Activated naive CD4-positive, alpha-beta T cell treated with anti-CD3 and anti-CD28 coated beads, Interleukin-2, amount 50 U/mL, for 72 hours (primary cell): ENCODE measurements around the gene AKAP8. TPM values are rescaled to one million over a fixed set of nuclear protein-coding genes. Genes with fewer than 3 reads are reported as not detected.
"Not testable (repeated sequence)": the region's sequence is repeated elsewhere in the genome, so short reads cannot be mapped to it uniquely, and the experiment has no call there.

ENCODE experiments used
- ATAC-seq, 2 donors: fragments of 150-1000 bp; cut with Tn5 transposase; 2 replicates each; pipeline ENCODE4 v1.10.0; 2021; ENCODE audit warnings: mild to moderate bottlenecking in 2 of 2, moderate library complexity in 2 of 2
- DNase-seq, 2 donors: peaks; one replicate each; pipeline ENCODE4 v3.0.0; 2021 to 2022; ENCODE audit warnings: low spot score in 2 of 2
- H3K27ac Mint-ChIP-seq, 2 donors: one replicate each; pipeline ENCODE4 v1.8.0; 2022; ENCODE audit warnings: mild to moderate bottlenecking in 2 of 2, mixed read lengths in 2 of 2
- H3K36me3 Mint-ChIP-seq, 2 donors: one replicate each; pipeline ENCODE4 v1.8.0; 2022; ENCODE audit warnings: mixed read lengths in 2 of 2
- H3K9me3 Mint-ChIP-seq, 2 donors: one replicate each; pipeline ENCODE4 v1.8.0; 2022; ENCODE audit warnings: mixed read lengths in 2 of 2
- total RNA-seq, 2 donors: library from RNA; stranded (reverse); gene quantifications; one replicate each; pipeline ENCODE4 v1.2.3, GENCODE V29; 2022

The AKAP8 gene
- total RNA-seq, 2 donors from 2014 or later: 41.1 to 51.4 TPM

DNA sequence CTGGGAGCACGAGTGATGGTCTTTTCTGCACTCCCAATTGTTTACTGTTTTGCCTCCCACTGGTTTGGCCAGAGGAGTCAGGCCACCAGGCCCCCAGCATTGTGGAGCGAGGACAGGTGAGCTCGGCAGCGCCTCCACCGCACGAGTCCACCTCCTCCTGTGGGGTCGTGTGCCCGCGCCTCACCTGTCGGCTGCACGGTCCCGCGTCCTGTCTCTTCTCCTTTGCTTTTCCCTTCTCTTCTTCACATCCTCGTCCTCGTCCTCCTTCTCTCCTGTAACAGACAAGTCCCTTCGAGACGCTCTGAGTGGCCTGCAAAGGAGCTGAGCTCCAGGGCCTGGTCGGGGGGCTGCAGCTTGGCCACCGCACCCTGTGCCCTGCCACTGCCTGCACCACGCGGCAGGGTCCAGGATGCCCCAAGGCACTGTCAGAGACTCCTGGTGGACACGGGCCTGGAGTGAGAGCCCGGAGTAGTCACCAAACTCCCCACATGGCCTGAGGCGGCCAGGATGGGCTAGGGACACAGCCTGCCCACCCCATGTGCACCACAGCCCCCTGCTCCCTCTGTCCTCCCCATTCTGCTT, 11.4 kb downstream of the AKAP8 start:
- H3K27ac Mint-ChIP-seq: peak overlapping the region in 1 of 2 donors; percentile 93
- peaks cover 9 to 31% of the 10 kb centered on the region in 2 donors for H3K36me3 Mint-ChIP-seq
- ATAC-seq (peak in 1 of 2 donors; percentile 10), DNase-seq (no peak)
- no peaks in the 10 kb centered on the region for H3K9me3 Mint-ChIP-seq

DNA sequence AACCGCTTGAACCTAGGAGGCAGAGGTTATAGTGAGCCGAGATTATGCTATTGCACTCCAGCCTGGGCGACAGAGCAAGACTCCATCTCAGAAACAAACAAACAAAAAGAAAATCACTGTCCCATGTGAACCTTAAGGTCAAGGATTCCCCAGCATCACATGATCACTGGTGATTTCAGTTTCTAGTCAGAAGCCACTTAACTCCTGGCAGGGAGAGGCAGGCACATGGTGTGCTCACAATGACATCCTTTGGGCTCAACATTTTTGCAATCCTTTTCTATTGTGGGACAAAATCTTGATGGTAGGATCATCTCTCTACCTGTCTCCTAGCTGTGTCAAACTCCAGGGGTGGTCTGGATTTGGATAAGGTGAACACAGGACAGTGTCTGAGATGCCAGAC, 12.1 kb downstream of the AKAP8 start:
- H3K9me3 Mint-ChIP-seq: no peaks in the 10 kb centered on the region
- ATAC-seq (no peak), DNase-seq (no peak)
- peak overlapping the region in 1 of 2 donors; percentile 50 for H3K27ac Mint-ChIP-seq
- peaks cover 9 to 31% of the 10 kb centered on the region in 2 donors for H3K36me3 Mint-ChIP-seq

DNA sequence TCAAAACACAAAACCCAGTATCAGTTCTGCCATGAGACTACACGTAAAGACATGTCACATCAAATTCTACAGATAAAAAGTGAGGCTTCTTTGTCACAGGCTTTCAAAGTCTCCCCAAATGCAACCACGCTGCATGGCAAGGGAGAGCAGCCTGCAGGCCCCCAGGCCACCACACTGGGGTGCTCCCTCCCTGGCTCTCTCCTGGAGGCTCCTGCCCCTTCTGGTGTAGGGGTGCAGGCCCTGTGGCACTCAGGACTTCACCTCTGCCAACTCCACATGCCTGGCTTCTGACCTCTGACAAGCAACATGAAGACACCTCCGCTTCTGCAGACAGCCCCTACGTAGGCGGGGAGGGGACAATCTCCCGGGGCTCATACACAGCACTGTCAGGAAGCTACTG, 14.3 kb downstream of the AKAP8 start:
- no peak for DNase-seq
- peak in 1 of 2 donors; percentile 30 for ATAC-seq
- Mint-ChIP-seq H3K27ac (peak overlapping the region in 1 of 2 donors; percentile 46), H3K9me3 (no peaks in the 10 kb centered on the region), H3K36me3 (peaks cover 9 to 35% of the 10 kb centered on the region in 2 donors)

DNA sequence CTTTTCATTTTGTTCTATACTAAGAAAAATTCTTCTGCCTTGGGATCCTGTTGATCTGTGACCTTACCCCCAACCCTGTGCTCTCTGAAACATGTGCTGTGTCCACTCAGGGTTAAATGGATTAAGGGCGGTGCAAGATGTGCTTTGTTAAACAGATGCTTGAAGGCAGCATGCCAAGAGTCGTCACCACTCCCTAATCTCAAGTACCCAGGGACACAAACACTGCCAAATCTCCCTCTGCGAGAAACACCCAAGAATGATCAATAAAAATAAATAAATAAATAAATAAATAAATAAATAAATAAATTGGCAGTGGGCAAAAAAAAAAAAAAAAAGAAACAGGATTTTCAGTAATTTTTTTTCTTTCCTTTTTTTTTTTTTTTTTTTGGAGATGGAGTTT, 15.8 kb downstream of the AKAP8 start:
- not testable (repeated sequence) for ATAC-seq, DNase-seq, H3K9me3 Mint-ChIP-seq
- H3K36me3 Mint-ChIP-seq: peaks cover 7 to 32% of the 10 kb centered on the region in 2 donors
- H3K27ac Mint-ChIP-seq: peak overlapping the region in 1 of 2 donors; percentile 36

DNA sequence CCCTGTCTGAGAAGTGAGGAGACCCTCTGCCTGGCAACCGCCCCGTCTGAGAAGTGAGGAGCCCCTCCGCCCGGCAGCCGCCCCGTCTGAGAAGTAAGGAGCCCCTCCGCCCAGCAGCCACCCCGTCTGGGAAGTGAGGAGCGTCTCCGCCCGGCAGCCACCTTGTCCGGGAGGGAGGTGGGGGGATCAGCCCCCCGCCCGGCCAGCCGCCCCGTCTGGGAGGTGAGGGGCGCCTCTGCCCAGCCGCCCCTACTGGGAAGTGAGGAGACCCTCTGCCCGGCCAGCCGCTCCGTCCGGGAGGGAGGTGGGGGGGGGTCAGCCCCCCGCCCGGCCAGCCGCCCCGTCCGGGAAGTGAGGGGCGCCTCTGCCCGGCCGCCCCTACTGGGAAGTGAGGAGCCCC, 16.5 kb downstream of the AKAP8 start:
- DNase-seq, ATAC-seq, H3K9me3 Mint-ChIP-seq, H3K27ac Mint-ChIP-seq: not testable (repeated sequence)
- peaks cover 0 to 32% of the 10 kb centered on the region in 2 donors for H3K36me3 Mint-ChIP-seq

DNA sequence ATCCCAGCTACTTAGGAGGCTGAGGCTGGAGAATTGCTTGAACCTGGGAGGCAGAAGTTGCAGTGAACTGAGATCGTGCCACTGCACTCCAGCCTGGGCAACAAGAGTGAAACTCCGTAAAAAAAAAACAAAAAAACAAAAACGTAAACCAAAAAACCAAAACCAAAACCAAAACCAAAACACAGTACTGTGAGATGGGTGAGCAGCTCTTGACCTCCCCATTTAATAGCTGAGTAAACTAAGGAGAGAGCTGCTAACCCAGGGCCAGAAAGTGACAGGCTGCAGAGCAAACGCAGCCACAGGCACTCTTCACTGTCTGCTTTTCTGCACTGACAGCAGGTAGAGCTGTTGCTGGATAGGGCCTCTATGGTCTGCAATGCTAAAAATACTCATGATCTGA, 19.6 kb downstream of the AKAP8 start:
- Mint-ChIP-seq H3K36me3 (peaks cover 0 to 35% of the 10 kb centered on the region in 2 donors), H3K27ac (peak overlapping the region in 1 of 2 donors; percentile 50)
- not testable (repeated sequence) for H3K9me3 Mint-ChIP-seq, DNase-seq
- ATAC-seq: peak in 1 of 2 donors; percentile 36

DNA sequence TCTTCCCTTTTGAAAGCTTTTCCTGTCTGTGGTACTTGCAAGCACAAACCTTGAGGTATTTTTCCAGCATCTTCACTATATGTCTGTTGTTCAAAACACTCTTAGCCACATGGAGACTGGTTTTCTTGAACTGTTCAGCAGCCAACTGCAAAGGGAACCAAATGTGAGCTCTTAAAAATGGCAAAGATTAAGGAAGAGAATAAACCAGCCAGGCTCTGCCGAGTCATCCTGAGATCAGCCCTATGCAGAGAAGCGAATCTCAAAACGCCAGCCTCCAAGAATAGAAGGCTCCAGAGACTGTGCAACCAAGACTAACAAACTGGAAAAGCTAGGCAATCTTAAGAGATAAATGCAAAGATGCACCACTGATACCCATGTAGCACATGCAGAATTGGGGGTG, 20.7 kb downstream of the AKAP8 start:
- H3K36me3 Mint-ChIP-seq: peaks cover 0 to 32% of the 10 kb centered on the region in 2 donors
- H3K27ac Mint-ChIP-seq: peak overlapping the region in 1 of 2 donors; percentile 82

DNA sequence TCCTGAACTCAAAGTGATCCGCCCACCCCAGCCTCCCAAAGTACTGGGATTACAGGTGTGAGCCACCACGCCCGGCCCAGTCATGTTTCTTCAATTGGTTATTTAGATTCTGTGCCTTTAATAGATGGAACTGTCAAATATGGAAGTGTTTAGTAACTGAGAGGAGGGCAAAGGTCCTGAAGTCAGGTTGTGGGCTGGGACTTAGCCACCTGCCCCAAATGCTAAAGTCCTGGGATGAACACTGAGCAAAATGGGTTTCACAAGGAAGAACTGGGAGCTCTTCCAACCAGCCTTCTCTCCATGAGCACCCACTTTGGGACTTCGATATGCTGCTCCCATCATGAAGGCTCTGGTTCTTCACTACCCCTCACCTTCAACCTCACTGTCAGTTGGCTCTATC, 21.7 kb downstream of the AKAP8 start:
- Mint-ChIP-seq H3K27ac (no peak overlapping the region), H3K36me3 (peaks cover 0 to 27% of the 10 kb centered on the region in 2 donors), H3K9me3 (no peaks in the 10 kb centered on the region)
- DNase-seq (no peak), ATAC-seq (no peak)

More for the DNA sequence above, 20.7 kb downstream of the AKAP8 start:
- DNase-seq: no peak
- ATAC-seq: no peak
- H3K9me3 Mint-ChIP-seq: no peaks in the 10 kb centered on the region

DNA sequence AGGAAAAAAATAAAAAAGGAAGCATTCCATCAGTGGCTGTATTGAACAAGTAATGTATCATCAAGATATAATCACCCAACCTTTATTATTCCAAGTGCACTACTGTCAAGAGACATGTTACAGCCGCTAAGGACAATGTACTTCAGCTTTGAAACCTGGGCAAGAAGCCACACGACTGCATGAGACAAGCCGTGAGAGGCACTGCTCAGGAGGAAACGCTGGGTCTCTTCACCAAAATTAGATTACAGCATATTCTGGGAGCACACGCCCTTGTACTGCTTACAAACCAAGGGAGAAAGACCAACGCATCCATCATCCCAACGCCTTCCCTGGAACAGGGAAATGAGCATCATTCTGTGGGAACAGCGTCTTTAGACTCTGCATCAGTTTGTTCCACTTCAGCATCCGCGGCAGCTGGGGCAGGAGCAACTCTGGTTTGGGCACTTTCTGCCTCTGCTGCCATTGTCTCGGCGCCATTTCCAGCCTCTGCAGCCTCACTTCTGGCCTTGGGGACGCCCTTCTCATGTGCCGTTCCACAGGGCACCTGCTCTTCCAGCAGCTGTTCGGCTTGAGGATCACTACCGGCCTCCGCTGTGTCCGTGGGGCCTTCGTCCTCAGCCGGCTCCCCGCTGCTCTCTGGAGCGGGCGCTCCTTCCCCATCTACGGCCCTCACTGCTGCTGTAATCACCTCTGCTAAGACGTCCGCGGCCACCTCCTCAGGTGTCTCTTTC, 24.9 kb downstream of the AKAP8 start:
- no peaks in the 10 kb centered on the region for H3K9me3 Mint-ChIP-seq
- ATAC-seq: peak in 1 of 2 donors; percentile 18
- no peak for DNase-seq
- H3K36me3 Mint-ChIP-seq: peaks cover 0 to 18% of the 10 kb centered on the region in 2 donors
- H3K27ac Mint-ChIP-seq: no peak overlapping the region

DNA sequence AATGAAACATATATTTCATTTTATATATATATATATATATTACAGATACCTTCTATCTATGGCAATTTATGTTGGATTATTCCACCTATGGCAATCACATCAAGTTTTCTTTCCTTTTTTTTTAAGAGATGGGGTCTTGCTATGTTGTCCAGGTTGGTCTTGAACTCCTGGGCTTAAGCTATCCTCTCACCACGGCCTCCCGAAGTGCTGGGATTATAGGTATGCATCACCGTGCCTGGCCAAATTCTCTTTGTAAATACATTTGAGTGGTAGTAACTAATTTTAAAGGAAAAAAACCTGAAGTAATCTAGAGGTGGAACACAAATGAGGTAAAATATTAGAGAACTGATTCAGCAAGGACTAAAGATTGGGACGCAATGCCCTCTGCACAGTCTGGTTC, 25.7 kb downstream of the AKAP8 start:
- H3K27ac Mint-ChIP-seq: no peak overlapping the region
- H3K36me3 Mint-ChIP-seq: peaks cover 0 to 16% of the 10 kb centered on the region in 2 donors
- ATAC-seq (no peak), DNase-seq (no peak)
- H3K9me3 Mint-ChIP-seq: no peaks in the 10 kb centered on the region

DNA sequence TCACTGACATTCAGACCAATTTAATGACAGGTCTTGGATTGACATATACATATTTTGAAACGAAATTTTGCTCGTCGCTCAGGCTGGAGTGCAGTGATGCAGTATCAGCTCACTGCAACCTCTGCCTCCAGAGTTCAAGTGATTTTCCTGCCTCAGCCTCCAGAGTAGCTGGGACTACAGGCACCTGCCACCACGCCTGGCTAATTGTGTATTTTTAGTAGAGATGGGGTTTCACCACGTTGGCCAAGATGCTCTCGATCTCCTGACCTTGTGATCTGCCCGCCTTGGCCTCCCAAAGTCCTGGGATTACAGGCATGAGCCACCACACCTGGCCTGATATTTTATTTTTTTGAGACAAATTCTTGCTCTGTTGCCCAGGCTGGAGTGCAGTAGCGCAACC, 27.1 kb downstream of the AKAP8 start:
- DNase-seq, H3K27ac Mint-ChIP-seq, ATAC-seq, H3K36me3 Mint-ChIP-seq, H3K9me3 Mint-ChIP-seq: not testable (repeated sequence)

DNA sequence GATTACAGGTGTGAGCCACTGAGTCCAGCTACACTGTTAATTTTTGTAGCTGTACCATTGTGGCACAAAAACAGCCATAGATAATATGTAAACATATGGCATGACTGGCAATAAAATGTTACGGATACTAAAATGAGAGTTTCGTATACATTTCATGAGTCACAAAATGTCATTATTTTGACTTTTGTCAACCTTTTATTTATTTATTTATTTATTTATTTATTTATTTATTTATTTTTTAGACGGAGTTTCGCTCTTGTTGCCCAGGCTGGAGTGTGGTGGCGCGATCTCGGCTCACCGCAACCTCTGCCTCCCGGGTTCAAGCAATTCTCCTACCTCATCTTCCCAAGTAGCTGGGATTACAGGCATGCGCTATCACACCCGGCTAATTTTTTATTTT, 38.3 kb downstream of the AKAP8 start:
- DNase-seq, H3K9me3 Mint-ChIP-seq, ATAC-seq: not testable (repeated sequence)

DNA sequence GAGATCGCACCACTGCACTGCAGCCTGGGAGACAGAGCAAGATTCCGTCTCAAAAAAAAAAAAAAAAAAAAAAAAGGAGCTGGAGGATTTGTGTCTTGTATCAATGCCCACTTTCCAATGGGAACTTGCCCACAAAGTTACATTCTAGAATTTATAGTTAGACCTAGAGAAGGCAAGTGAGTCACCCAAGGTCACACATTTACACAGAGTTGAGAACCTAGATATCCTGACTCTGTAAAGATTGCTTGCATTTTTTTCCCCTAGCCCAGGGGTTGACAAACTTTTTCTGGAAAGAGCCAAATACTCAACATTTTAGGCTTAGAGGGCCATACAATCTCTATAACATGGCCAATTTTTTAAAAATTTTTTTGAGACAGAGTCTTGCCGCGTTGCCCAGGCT, 39.5 kb downstream of the AKAP8 start:
- Mint-ChIP-seq H3K27ac (no peak overlapping the region), H3K9me3 (no peaks in the 10 kb centered on the region), H3K36me3 (no peaks in the 10 kb centered on the region)
- ATAC-seq (no peak), DNase-seq (no peak)

More for the DNA sequence above, 38.3 kb downstream of the AKAP8 start:
- H3K36me3 Mint-ChIP-seq, H3K27ac Mint-ChIP-seq: not testable (repeated sequence)

DNA sequence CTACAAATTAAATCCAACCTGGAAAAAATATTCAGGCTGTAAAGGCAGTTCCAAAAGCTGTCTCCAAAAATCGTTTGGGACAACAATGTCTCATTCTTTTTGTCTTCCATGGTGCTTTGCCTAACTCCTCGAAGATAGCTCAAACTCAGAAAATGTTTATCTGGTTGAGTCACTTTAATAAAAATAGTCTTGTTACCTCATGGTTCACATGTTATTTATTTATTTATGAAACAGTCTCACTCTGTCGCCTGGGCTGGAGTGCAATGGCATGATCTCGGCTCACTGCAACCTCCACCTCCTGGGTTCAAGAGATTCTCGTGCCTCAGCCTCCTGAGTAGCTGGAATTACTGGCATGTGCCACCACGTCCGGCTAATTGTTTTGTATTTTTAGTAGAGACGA, 42.4 kb downstream of the AKAP8 start:
- Mint-ChIP-seq H3K9me3 (no peaks in the 10 kb centered on the region), H3K36me3 (peaks cover 5 to 6% of the 10 kb centered on the region in 2 donors), H3K27ac (no peak overlapping the region)
- DNase-seq (no peak), ATAC-seq (no peak)

DNA sequence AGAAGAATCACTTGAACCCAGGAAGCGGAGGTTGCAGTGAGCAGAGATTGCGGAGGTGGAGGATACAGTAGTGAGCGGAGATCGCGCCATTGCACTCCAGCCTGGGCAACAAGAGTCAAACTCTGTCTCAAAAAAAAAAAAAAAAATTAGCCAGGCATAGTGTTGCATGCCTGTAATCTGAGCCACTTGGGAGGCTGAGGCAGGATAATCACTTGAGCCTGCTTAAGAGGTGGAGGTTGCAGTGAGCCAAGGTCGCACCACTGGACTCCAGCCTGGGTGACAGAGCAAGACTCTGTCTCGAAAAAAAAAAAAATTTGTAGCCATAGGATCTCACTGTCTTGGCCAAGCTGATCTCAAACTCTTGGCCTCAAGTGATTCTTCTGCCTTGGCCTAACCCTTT, 43.6 kb downstream of the AKAP8 start:
- not testable (repeated sequence) for H3K27ac Mint-ChIP-seq, H3K9me3 Mint-ChIP-seq, H3K36me3 Mint-ChIP-seq, ATAC-seq, DNase-seq

DNA sequence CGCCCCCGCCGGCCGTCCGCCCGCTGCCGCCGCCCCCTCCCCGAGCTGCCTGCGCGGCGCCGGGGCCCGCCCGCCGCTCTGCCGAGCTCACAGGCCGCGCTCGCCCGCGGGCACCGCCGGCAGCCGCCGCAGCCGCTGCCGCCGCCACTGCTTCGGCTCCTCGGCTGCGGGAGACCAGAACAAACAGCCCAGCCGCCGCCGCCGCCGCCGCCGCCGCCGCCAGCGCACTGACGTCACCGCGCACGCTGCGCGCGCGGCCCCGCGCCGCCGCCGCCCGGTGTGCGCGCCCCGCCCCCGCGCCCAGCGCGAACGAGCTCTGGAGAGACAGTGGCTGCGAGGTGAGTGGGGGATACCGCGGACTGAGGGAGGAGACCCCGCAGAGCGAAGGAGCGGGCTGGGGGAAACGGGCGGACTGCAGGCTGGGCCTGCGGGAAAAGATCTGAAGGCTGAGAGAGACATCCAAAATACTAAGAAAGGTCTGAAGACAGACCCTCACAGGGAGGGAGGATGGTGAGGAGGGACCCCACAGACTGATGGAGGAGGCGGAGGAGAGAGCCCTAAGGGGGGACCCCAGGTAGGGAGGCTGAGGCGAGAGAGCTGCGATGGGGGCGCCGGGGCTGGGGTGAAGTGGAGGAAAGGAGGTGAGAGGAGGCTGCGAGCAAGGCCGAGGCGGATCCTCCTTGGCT, 47.1 kb downstream of the AKAP8 start, which contains the start of gene BRD4:
Gene BRD4 (minus strand): TSS at position 229 of the 686 bp plus-strand sequence. CDS start 59,440 bp downstream, outside the sequence.
- peak; percentile 83 to 87 for DNase-seq
- Mint-ChIP-seq H3K36me3 (peaks cover 13 to 29% of the 10 kb centered on the region in 2 donors), H3K9me3 (no peaks in the 10 kb centered on the region), H3K27ac (peak within 1 kb of the TSS; percentile 96 to 97)
- ATAC-seq: peak; percentile 71
